ENCODE measurements around the gene SCFD2.

DNA sequence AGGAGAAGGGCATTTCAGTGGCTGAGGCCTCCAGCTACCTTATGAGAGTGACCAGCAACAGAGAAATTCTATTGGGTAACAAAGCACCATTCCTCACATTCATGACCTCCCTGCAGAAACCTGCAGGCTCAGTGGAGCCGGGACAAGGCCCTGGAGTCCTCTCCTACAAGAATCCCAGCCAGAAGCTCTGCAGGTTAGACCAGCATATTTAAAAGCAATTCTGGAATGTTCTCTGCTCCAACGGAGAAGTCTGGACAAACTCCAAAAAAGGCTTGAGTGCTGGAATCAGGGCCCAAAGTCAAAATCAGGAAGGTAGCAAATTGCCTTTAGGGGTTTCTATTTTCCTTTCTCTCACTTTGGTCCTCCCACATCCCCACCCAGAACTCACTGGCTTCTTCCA is 202.9 kb downstream of the SCFD2 start:
- TF ChIP-seq, protein P1, sequence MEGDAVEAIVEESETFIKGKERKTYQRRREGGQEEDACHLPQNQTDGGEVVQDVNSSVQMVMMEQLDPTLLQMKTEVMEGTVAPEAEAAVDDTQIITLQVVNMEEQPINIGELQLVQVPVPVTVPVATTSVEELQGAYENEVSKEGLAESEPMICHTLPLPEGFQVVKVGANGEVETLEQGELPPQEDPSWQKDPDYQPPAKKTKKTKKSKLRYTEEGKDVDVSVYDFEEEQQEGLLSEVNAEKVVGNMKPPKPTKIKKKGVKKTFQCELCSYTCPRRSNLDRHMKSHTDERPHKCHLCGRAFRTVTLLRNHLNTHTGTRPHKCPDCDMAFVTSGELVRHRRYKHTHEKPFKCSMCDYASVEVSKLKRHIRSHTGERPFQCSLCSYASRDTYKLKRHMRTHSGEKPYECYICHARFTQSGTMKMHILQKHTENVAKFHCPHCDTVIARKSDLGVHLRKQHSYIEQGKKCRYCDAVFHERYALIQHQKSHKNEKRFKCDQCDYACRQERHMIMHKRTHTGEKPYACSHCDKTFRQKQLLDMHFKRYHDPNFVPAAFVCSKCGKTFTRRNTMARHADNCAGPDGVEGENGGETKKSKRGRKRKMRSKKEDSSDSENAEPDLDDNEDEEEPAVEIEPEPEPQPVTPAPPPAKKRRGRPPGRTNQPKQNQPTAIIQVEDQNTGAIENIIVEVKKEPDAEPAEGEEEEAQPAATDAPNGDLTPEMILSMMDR (conservative IDR thresholded peaks at IDR 0.05 in 1 of 2, IDR thresholded peaks at IDR 0.05 in 1 of 2; ENCODE audit: extremely low read depth in 1 of 2, insufficient read depth in 1 of 2, low read depth in 1 of 2, low read length in 2 of 2) = no peak
- TF ChIP-seq EZH2 (IDR thresholded peaks at IDR 0.05; ENCODE audit: borderline replicate concordance, low read length) = no peak
